GM21528 (cell line): Measurements from ENCODE around the gene GTF2H1.
"Not testable (repeated sequence)": the region's sequence is repeated elsewhere in the genome, so short reads cannot be mapped to it uniquely, and the experiment has no call there.

Experiments used
- ATAC-seq: cut with Tn5 transposase; IDR thresholded peaks from one replicate; pipeline ENCODE4 v1.9.1; 2021; ENCODE audit warnings: mild to moderate bottlenecking, moderate library complexity; ENCODE audit not compliant: unreplicated experiment, low FRiP score

GTF2H1 gene

DNA sequence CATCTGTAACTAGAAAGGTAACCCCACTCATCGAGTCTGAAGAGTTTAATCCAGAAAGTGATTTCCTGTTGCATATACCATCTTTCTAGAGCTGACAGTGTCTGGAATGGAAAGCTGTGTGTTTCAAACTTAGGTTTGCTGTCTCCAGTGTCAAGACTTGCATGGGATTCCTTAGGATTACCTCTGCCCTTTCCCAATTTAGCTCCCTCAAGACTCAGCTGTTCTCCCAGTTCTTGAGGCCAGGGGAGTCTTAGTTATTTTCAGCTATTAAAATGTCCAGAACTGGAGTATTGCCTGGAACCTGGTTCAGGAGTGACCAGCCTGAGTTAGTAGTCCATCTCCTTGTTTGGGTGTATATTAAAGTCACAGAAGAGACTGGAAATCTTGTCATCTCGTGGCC is 47.0 kb downstream of the GTF2H1 start:
- no peak for ATAC-seq

GRCh38 chr11:18371279-18371678 is 48.9 kb downstream of the GTF2H1 start:
- ATAC-seq, result no peak

- no peak for ATAC-seq
Observed at GRCh38 chr11:18372201-18372600, 49.8 kb downstream of the GTF2H1 start.

DNA sequence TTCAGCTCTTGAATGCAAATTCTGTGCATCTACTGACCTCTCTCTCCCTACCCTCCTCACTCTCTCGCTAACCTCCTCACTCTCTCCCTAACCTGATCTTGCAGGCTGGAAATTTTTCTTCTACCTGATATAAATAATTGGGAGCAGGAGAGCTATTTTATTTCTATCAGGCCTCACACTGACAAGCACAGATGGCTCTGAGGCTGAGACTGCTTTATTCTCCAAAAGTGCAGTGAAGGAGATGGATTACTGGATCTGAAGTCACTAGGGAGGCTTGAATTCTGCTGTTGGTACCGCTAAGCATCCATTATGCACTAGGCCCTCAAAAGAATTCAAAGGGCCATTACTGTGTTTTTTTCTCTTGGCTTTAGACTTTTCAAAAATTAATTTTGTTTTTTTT is 52.6 kb downstream of the GTF2H1 start:
- no peak for ATAC-seq

- no peak for ATAC-seq
Observed at GRCh38 chr11:18375941-18376340, 53.6 kb downstream of the GTF2H1 start.

DNA sequence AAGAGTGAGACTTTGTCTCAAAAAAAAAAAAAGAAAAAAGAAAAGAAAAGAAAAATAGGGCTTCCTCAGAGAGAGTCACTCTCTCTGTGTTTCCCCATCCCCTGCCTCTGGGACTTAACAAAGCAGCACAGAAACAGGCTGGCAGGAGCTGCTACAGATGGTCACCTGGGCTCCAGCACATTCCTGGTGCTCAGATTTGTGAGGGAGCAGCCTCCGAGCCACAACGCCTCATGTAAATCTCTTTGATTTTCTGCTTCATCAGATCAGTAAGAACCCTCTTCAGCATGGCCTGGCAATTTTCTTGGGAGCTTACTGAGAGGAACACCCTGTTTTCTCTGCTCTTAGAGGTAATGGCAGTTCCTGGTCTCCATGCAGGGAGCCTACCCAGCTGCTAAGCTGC is 56.8 kb downstream of the GTF2H1 start:
- no peak for ATAC-seq

- peak; percentile 76 for ATAC-seq
Observed at GRCh38 chr11:18383388-18384156, 61.2 kb downstream of the GTF2H1 start.

DNA sequence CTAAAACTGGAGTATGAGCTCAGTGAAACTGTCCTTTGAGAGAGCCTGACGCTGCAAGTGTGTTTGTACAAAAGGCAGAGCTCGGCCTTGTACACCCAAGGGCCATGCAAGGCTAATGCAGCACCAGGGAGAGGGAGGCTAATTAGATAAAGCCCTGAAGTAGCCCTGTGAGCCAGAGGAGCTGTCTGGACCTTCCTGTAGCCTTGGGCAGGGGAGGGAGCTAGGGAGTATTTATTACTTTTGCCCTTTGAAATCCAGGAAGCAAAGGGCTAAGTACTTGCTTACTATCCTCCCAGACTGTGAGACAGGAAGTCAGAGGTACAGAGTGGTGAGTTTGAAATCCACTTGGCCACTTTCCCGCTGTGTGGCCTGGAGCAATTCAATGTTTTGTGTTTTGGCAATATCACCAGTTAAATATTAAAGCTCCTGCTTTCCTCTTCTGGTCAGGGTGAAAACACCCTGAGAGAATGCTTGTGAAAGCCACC is 61.8 kb downstream of the GTF2H1 start:
- peak; percentile 67 for ATAC-seq

DNA sequence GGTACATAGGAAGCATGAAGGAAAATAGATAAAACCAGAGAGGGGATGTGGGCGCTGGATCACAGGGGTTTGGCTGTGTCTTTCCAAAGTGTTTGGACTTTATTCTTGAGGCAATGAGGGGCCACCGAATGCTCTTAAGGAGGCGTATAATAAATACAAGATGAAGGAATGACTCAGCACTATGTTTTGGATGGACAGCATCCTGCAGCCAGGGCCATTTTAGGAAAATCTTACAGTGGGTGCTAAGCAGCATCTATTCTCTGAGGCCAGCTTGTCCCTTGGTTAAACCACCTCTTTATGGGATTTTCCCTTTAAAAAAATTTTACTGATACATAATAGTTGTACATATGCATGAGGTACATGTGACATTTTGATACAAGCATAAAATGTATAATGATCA is 67.7 kb downstream of the GTF2H1 start:
- ATAC-seq, result no peak

- no peak for ATAC-seq
Observed at GRCh38 chr11:18392434-18393321, 70.3 kb downstream of the GTF2H1 start.

DNA sequence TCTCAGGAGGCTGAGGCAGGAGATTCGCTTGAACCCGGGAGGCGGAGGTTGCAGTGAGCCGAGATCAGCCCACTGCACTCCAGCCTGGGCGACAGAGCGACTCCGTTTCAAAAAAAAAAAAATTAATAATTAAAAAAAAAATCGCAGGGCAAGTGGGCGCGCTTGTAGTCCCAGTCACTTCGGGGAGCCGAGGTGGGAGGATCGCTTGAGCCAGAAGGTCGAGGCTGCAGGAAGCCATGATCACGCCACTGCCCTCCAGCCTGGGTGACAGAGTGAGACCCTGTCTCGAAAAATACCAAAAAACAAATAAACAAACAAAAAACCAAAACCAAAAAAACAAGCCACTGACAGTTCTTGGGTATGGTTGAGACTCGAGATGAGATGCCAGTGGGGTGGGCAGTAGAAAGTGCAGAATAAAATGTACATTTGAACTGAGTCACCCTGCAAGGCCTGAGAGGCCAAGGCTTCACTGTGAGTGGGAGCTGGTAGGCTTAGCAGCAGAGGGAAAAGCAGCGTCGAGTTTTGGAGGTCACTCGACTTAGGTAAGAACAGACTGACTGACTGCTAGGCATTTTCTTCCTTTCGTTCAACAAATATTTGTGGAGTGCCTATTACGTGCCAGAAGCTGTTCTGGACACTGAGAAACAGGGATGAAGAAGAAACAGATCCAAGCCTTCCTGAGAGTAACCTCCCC is 71.4 kb downstream of the GTF2H1 start:
- no peak for ATAC-seq

- ATAC-seq, result peak; percentile 66
Observed at GRCh38 chr11:18394275-18394927, 72.0 kb downstream of the GTF2H1 start, which contains the start of gene LDHA. TSS of gene LDHA (plus strand) at chr11:18394563. CDS start at chr11:18396843, 2,280 bp downstream.

DNA sequence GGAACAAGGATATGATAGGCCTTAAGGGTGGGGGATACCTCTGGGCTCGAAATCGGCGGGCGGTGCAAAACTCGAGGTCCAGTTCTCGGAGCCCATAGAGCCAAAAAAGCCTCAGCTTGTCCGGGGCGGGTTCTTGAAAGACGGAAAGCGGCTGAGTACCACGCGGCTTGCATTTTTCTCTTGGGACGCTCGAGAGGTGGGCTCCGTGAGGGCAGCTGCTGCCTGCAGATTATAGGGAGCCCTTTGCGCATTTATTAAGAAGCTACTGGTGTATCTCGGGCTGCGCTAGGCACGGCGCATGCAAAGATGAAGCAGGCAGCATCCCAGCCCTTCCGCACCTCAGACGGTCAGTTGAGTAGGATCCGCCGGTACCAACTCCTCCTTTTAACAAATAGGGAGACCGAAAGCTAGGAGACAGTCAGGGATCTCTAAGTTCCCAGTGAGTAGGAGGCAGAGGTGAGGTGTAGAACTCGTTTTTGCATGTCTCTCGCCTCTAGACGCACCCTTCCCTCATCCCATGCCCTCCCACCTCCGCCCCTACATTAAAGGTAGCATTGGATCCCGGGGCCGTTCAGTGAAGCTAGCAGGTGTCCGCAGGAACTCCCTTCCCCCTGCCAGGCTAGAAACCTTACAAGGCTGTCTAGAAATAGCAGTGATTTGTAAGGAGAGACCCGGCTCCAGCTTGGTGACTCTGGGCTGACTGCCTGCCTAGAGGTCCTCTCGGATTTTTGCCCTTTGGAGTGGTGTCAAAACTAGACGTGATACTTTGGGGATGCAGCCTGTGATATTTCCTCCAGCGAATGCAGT is 72.8 kb downstream of the GTF2H1 start:
- no peak for ATAC-seq

GRCh38 chr11:18395735-18396504 is 73.6 kb downstream of the GTF2H1 start:
- ATAC-seq, result peak; percentile 73

- ATAC-seq, result no peak
Observed at GRCh38 chr11:18397921-18398320, 75.6 kb downstream of the GTF2H1 start.

DNA sequence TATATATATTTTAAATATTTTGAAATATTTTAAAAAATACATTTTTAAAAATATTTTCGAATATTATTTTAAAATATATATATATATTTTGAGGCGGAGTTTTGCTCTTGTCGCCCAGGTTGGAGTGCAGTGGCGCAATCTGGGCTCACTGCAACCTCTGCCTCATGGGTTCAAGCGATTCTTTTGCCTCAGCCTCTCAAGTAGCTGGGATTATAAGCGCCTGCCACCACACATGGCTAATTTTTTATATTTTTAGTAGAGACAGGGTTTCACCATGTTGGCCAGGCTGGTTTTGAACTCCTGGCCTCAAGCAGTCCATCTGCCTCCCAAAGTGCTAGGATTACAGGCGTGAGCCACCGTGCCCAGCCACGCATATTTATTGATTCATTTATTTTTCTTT is 78.7 kb downstream of the GTF2H1 start:
- ATAC-seq, result not testable (repeated sequence)

GRCh38 chr11:18404062-18404461 is 81.7 kb downstream of the GTF2H1 start:
- no peak for ATAC-seq

DNA sequence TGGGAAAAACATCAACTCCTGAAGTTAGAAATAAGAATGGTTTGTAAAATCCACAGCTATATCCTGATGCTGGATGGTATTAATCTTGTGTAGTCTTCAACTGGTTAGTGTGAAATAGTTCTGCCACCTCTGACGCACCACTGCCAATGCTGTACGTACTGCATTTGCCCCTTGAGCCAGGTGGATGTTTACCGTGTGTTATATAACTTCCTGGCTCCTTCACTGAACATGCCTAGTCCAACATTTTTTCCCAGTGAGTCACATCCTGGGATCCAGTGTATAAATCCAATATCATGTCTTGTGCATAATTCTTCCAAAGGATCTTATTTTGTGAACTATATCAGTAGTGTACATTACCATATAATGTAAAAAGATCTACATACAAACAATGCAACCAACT is 85.0 kb downstream of the GTF2H1 start:
- ATAC-seq, result not testable (repeated sequence)
